ENCODE measurements around the gene TMEM42. TPM values are rescaled to one million over a fixed set of nuclear protein-coding genes. Genes with fewer than 3 reads are reported as not detected.
"Not testable (repeated sequence)": the region's sequence is repeated elsewhere in the genome, so short reads cannot be mapped to it uniquely, and the experiment has no call there.

Gene TMEM42
- total and polyA plus RNA-seq, 9 donors: 11.2 to 27.5 (median 14.6) TPM

- WGBS, 3 donors: 94 to 96% (median 96%) methylated on average over 3 of the region's 3 CpGs
- H3K9me3 ChIP-seq: no peaks in the 10 kb centered on the region
These were observed 26.0 kb upstream of the TMEM42 start for GRCh38 chr3:44835684-44836083.

DNA sequence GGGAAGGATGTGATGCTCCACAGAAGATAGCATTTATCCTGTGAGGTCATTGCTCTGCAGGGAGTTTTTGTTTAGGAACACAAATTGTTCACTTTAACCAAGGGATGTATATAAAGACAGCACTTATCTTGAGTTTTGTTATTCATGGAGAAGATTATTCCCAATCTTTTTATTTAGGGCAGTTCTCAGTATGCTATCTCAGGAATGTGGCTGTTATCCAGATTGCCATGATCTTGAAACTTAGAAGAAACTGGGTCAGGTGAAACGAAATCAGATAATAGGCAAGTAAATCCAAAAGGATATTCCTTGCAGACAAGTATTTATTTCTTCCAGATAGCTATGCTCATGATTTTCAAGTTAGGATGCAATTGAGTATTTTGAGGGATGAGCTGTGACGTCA is 19.3 kb upstream of the TMEM42 start:
- Histone ChIP-seq H3K4me3 (no peak overlapping the region), H3K36me3 (no peaks in the 10 kb centered on the region), H3K27ac (no peak overlapping the region), H3K27me3 (no peaks in the 10 kb centered on the region), H3K4me1 (ENCODE audit: insufficient read depth) (peaks cover 6% of the 10 kb centered on the region), H3K9me3 (no peaks in the 10 kb centered on the region)
- DNase-seq: no peak
- intact Hi-C loops (cut with DNase I): no loop called here
- 77 to 81% (median 78%) methylated on average over 2 of the region's 2 CpGs for whole genome bisulfite sequencing, 3 donors
- TF ChIP-seq CTCF (IDR thresholded peaks at IDR 0.05) (no peak), POLR2A (IDR thresholded peaks at IDR 0.05) (no peak)

More at GRCh38 chr3:44835684-44836083, 26.0 kb upstream of the TMEM42 start:
- intact Hi-C loops (cut with DNase I): no loop called here
- no peak for TF ChIP-seq EP300 (IDR thresholded peaks at IDR 0.05)
- TF ChIP-seq POLR2A (IDR thresholded peaks at IDR 0.05): no peak
- TF ChIP-seq CTCF (IDR thresholded peaks at IDR 0.05): no peak
- DNase-seq: no peak
- H3K4me1 ChIP-seq (ENCODE audit: insufficient read depth): no peaks in the 10 kb centered on the region
- H3K27me3 ChIP-seq: no peaks in the 10 kb centered on the region
- H3K4me3 ChIP-seq: no peak overlapping the region
- H3K27ac ChIP-seq: no peak overlapping the region
- H3K36me3 ChIP-seq: no peaks in the 10 kb centered on the region

DNA sequence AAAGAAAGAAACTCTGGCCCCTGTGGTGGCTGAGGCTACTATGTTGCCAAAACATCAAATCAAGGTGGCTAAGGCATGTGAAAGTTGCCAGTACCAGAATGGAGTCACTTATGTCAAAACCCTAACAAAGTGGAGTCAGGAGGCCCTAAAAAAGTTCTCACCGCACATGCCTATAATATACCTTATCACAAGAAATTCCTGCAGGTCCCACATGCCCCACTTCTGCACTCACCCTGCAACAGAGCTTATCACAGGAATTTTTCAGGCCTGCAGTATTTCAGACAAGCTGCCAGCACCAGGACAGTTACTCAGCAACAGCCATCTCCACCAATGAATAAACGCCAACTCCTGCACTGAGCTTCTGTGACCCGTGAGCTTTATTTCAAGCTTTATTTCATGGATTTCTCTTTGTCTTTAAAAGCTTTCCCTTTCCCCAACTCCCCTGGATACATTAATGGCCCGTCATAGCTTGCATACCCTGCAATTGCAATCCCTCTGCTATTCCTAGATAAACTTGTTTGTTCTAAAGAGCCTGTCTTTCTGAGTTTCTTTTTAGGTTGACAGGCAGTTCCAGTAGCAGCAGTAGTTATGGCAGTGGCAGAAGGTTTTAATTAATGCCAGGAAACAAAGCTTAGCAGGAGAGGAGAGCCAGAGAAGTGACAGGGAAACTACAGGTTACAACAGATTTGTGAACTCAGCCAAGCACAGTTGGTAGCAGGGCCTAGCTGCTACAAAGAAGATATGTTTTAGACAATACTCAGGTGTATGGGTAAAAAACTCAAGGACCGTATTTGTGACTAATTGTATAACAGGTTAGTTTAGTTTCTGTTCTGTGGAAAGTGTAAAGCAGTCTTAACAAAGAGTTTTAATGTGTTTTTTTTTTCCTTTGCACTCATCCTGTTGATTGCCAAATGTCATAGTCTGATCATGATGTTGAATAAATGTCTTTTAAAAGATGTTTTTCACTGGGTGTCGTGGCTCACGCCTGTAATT is 15.9 kb upstream of the TMEM42 start:
- no peak overlapping the region for H3K4me3 ChIP-seq
- peak in 1 of 5 donors; percentile 15 for DNase-seq
- H3K4me1 ChIP-seq (ENCODE audit: insufficient read depth): peaks cover 6% of the 10 kb centered on the region
- H3K27ac ChIP-seq: no peak overlapping the region
- no peaks in the 10 kb centered on the region for H3K9me3 ChIP-seq
- no peaks in the 10 kb centered on the region for H3K27me3 ChIP-seq
- no peak for TF ChIP-seq POLR2A (IDR thresholded peaks at IDR 0.05)
- TF ChIP-seq EP300 (IDR thresholded peaks at IDR 0.05): no peak
- no peak for TF ChIP-seq CTCF (IDR thresholded peaks at IDR 0.05)
- 43 to 44% (median 43%) methylated on average over 7 of the region's 7 CpGs for WGBS, 3 donors
- intact Hi-C loops (cut with DNase I): no loop called here
- H3K36me3 ChIP-seq: no peaks in the 10 kb centered on the region

DNA sequence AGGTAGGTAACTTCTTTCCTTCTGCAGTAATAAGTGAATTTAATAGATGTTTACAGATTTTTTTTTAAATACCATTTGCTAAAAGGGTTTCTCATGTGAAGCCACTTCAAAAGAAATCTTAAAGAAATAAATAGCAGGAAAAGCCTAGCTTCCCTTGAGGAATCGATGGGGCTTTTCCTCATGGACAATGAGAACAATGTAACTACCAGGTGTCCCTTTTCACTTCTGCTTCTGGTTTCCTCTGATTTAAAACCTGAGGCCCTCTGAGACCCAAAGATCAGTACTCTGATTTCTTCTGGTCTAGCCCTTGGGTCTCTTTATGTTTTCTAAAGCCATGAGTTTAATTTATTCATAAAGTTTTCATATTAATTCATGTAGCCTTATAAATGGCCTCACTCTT is 13.1 kb upstream of the TMEM42 start:
- 82 to 95% (median 87%) methylated on average over 1 of the region's 1 CpG for WGBS, 3 donors
- Histone ChIP-seq H3K36me3 (no peaks in the 10 kb centered on the region), H3K4me3 (no peak overlapping the region), H3K4me1 (ENCODE audit: insufficient read depth) (peaks cover 6% of the 10 kb centered on the region), H3K27me3 (no peaks in the 10 kb centered on the region), H3K9me3 (no peaks in the 10 kb centered on the region), H3K27ac (no peak overlapping the region)
- TF ChIP-seq POLR2A (IDR thresholded peaks at IDR 0.05) (no peak), EP300 (IDR thresholded peaks at IDR 0.05) (no peak), CTCF (IDR thresholded peaks at IDR 0.05) (no peak)
- DNase-seq: no peak
- intact Hi-C loops (cut with DNase I): no loop called here

- 96 to 97% (median 97%) methylated on average over 6 of the region's 6 CpGs for WGBS, 3 donors
- H3K4me1 ChIP-seq (ENCODE audit: insufficient read depth); H3K4me3 ChIP-seq; H3K27ac ChIP-seq; H3K36me3 ChIP-seq; H3K9me3 ChIP-seq; intact Hi-C loops (cut with DNase I); H3K27me3 ChIP-seq; DNase-seq: not testable (repeated sequence)
These were observed 5.0 kb upstream of the TMEM42 start for GRCh38 chr3:44856663-44857062.

Data from ovary (tissue), 9 donors.